ENCODE results near the gene GPR4. TPM values are rescaled to one million over a fixed set of nuclear protein-coding genes. Genes with fewer than 3 reads are reported as not detected.

Gene GPR4
- total and polyA plus RNA-seq, 8 donors = 2.4 to 9.5 (median 4.4) TPM

DNA sequence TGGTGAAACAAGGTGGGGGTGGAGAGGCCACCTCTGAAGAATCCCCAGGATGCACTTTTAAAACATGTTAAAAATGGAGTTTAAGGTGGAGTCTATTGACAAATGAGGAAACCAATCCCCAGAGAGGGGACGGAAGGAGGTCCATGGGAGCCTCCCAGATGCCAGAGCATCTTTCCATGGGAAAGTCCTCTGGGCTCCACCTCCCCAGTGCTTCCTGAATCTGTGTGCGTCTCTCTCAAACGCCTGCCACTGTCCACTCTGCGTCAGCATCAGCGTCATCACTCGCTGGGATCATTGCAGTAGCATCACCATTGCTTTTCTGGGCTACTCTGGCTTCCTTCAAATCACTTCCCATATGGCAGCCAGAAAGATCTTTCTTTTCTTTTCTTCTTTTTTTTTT is 6.2 kb downstream of the GPR4 start:
- Histone ChIP-seq H3K36me3 (peaks cover 0 to 9% of the 10 kb centered on the region in 2 donors), H3K9me3 (no peaks in the 10 kb centered on the region), H3K27me3 (peaks cover 28 to 92% of the 10 kb centered on the region in 2 donors), H3K27ac (no peak overlapping the region), H3K4me1 (peaks cover 0 to 70% of the 10 kb centered on the region in 2 donors), H3K4me3 (no peak overlapping the region)
- no peak for DNase-seq
- intact Hi-C loops (cut with DNase I) = no loop called here
- ATAC-seq = no peak
- TF ChIP-seq, protein P1, sequence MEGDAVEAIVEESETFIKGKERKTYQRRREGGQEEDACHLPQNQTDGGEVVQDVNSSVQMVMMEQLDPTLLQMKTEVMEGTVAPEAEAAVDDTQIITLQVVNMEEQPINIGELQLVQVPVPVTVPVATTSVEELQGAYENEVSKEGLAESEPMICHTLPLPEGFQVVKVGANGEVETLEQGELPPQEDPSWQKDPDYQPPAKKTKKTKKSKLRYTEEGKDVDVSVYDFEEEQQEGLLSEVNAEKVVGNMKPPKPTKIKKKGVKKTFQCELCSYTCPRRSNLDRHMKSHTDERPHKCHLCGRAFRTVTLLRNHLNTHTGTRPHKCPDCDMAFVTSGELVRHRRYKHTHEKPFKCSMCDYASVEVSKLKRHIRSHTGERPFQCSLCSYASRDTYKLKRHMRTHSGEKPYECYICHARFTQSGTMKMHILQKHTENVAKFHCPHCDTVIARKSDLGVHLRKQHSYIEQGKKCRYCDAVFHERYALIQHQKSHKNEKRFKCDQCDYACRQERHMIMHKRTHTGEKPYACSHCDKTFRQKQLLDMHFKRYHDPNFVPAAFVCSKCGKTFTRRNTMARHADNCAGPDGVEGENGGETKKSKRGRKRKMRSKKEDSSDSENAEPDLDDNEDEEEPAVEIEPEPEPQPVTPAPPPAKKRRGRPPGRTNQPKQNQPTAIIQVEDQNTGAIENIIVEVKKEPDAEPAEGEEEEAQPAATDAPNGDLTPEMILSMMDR (IDR thresholded peaks at IDR 0.05) = no peak

DNA sequence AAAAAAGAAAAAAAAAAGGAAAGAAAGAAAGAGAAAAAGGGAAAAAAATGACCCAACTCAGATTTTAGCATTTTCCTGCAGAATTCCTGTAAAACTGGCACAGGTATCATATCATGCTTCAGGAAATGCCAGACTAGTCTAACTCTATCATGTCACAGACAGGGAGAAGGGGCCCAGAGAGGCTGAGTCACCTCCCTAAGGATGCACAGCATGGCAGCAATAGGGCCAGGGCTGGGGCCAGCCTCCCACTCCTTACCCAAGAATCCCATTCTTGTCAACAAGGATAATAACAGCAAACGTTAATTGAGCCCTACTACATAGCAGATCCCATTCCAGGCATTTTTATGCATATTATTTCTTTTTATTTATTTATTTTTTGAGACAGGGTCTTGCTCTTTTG is 8.5 kb downstream of the GPR4 start:
- Histone ChIP-seq H3K4me1 (peaks cover 0 to 53% of the 10 kb centered on the region in 2 donors), H3K27ac (no peak overlapping the region), H3K4me3 (no peak overlapping the region), H3K9me3 (no peaks in the 10 kb centered on the region), H3K27me3 (peaks cover 10 to 76% of the 10 kb centered on the region in 2 donors), H3K36me3 (peaks cover 0 to 11% of the 10 kb centered on the region in 2 donors)
- DNase-seq (no peak), ATAC-seq (no peak)
- intact Hi-C loops (cut with DNase I) = no loop called here
- TF ChIP-seq, protein P1 (IDR thresholded peaks at IDR 0.05) = no peak

DNA sequence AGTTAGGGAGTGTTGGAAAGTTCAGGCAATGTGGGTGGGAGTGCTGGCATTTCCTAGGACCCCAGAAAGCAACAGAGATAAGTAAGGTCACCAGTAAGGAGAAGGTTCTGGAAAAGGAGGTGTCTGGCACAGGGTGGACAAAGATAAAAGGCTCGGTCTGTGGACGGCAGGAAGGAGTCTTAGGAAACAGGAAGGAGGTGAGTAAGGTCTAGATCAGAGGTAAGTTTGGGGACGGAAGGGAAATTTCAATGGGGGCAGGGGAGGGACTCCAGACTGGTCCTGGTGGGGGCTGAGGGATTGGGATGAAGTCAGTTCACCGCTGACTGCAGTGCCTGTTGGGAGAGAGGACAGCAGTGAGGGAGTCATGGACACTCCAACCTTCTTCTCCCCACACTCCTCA is 9.6 kb downstream of the GPR4 start:
- peaks cover 0 to 11% of the 10 kb centered on the region in 2 donors for H3K36me3 ChIP-seq
- H3K9me3 ChIP-seq = no peaks in the 10 kb centered on the region
- intact Hi-C loops (cut with DNase I) = no loop called here
- H3K4me1 ChIP-seq = peaks cover 0 to 41% of the 10 kb centered on the region in 2 donors
- no peak overlapping the region for H3K4me3 ChIP-seq
- ATAC-seq (no peak), DNase-seq (no peak)
- TF ChIP-seq, protein P1 (IDR thresholded peaks at IDR 0.05) = no peak
- peaks cover under 1 to 65% of the 10 kb centered on the region in 2 donors for H3K27me3 ChIP-seq
- H3K27ac ChIP-seq = peak overlapping the region in 1 of 2 donors; percentile 70

- Histone ChIP-seq H3K4me3 (no peak overlapping the region), H3K4me1 (peaks cover 0 to 36% of the 10 kb centered on the region in 2 donors), H3K27ac (peak overlapping the region in 1 of 2 donors; percentile 70), H3K27me3 (peaks cover 0 to 57% of the 10 kb centered on the region in 2 donors), H3K36me3 (peaks cover 0 to 11% of the 10 kb centered on the region in 2 donors), H3K9me3 (no peaks in the 10 kb centered on the region)
- no peak for DNase-seq
- TF ChIP-seq, protein P1 (IDR thresholded peaks at IDR 0.05) = no peak
- intact Hi-C loops (cut with DNase I) = no loop called here
- no peak for ATAC-seq
Observed at GRCh38 chr19:45591638-45592005, 10.4 kb downstream of the GPR4 start.

- intact Hi-C loops (cut with DNase I) = no loop called here
- peak in 3 of 4 donors; percentile 51 to 87 (median 53) for DNase-seq
- peak; percentile 86 for ATAC-seq
- H3K27ac ChIP-seq = no peak overlapping the region
- H3K9me3 ChIP-seq = no peaks in the 10 kb centered on the region
- peaks cover 0 to 52% of the 10 kb centered on the region in 2 donors for H3K27me3 ChIP-seq
- peaks cover 0 to 34% of the 10 kb centered on the region in 2 donors for H3K4me1 ChIP-seq
- H3K4me3 ChIP-seq = no peak overlapping the region
- TF ChIP-seq, protein P1 (IDR thresholded peaks at IDR 0.05) = peak in 1 of 2 donors; percentile 19
- peaks cover 0 to 11% of the 10 kb centered on the region in 2 donors for H3K36me3 ChIP-seq
Observed at GRCh38 chr19:45591004-45591637, 10.9 kb downstream of the GPR4 start.

All from left lung (tissue), 10 donors.